VCaP (cell line): ENCODE data around the gene ACOT6.
"Not testable (repeated sequence)": the region's sequence is repeated elsewhere in the genome, so short reads cannot be mapped to it uniquely, and the experiment has no call there.

Experiments used
- H3K27ac ChIP-seq: fragments of 450-650 bp; 2 replicates; pipeline ENCODE4 v1.5.1; 2017
- TF ChIP-seq, protein P1 (sequence below): fragments of 450-650 bp; conservative IDR thresholded peaks from 2 replicates; pipeline ENCODE4 v1.5.1; 2017; ENCODE audit warnings: mild to moderate bottlenecking, moderate library complexity

ACOT6 gene

DNA sequence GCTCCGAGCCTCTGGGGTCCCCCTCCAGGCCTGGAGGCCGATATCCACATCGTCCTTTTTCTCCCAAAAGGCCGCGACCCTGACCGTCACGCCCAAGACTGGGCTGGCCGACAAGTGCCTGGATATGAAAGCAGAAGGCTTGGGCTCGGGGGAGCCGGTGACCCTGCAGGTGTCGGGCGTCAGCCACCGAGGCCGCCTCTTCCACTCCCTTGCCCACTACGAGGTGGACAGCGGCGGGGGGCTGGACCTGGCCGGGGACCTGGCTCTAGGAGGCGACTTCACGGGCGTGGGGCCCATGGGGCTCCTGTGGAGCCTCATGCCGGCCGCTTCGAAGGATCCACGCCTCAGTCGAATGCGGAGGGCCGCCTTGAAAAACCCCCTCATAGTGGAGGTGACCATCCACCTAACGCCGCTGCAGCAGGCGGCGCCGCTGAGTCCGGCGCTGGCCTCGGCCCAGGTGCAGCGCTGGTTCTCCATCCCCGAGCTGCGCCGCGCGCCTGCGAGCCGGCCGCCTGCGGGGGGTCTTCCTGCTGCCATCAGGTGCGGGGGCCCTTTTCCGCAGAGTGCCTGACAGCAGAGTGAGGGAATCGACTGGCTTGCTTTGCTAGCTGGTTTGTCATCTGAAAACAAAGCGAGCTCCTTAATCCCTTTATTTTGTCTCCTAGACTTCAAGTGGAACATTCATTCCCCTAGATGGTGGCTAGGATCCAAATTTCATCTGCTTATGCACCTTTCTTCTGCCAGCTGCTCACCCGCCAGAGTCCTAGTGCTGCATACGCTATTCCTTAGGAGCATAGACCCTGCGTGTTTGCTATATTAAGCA is 21.9 kb downstream of the ACOT6 start:
- peak overlapping the region; percentile 67; the same call in 1 of the 2 replicates for H3K27ac ChIP-seq
- TF ChIP-seq, protein P1, sequence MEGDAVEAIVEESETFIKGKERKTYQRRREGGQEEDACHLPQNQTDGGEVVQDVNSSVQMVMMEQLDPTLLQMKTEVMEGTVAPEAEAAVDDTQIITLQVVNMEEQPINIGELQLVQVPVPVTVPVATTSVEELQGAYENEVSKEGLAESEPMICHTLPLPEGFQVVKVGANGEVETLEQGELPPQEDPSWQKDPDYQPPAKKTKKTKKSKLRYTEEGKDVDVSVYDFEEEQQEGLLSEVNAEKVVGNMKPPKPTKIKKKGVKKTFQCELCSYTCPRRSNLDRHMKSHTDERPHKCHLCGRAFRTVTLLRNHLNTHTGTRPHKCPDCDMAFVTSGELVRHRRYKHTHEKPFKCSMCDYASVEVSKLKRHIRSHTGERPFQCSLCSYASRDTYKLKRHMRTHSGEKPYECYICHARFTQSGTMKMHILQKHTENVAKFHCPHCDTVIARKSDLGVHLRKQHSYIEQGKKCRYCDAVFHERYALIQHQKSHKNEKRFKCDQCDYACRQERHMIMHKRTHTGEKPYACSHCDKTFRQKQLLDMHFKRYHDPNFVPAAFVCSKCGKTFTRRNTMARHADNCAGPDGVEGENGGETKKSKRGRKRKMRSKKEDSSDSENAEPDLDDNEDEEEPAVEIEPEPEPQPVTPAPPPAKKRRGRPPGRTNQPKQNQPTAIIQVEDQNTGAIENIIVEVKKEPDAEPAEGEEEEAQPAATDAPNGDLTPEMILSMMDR: 0 out of 2 replicates have a peak, but pooled peaks have one; percentile 15

GRCh38 chr14:73636355-73636754 is 24.0 kb downstream of the ACOT6 start:
- not testable (repeated sequence) for H3K27ac ChIP-seq

DNA sequence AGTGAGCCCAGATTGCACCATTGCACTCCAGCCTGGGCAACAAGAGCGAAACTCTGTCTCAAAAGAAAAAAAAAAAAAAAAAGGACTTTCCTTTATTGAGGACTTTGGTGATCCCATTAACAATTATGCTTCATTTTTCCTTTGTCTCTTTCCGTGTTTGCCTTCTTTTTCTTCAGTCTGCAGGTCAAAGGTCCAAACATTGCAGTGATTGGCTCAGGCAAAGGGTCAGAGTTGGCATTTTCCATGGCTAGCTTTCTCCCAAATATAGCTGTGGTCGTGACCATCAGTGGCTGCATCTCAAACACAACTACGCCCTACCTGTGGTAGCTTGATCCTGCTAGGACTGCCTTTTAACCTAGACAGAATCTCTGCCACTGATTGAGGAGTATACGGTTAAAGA is 25.5 kb downstream of the ACOT6 start:
- TF ChIP-seq, protein P1: no peak
- no peak overlapping the region for H3K27ac ChIP-seq

DNA sequence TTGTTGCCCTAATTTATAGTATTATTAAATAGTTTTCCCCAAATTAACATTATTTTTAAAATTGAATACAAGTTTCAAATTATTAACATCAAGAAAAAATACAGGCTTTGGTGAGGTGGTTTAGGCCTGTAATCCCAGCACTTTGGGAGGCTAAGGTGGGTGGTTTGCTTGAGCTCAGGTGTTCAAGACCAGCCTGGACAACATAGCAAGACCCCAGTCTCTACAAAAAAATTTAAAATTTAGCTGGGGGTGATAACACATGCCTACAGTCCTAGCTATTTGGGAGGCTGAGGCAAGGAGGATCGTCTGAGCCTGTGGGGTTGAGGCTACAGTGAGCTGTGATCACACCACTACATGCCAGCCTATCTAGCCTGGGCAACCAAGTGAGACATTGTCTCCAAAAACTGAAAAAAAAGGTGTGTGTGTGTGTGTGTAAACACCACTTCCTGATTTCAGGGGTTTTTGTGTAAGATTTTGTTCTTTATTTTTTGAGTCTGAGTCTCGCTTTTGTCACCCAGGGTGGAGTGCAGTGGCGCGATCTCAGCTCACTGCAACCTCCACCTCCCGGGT is 28.6 kb downstream of the ACOT6 start:
- TF ChIP-seq, protein P1: no peak
- H3K27ac ChIP-seq: no peak overlapping the region

DNA sequence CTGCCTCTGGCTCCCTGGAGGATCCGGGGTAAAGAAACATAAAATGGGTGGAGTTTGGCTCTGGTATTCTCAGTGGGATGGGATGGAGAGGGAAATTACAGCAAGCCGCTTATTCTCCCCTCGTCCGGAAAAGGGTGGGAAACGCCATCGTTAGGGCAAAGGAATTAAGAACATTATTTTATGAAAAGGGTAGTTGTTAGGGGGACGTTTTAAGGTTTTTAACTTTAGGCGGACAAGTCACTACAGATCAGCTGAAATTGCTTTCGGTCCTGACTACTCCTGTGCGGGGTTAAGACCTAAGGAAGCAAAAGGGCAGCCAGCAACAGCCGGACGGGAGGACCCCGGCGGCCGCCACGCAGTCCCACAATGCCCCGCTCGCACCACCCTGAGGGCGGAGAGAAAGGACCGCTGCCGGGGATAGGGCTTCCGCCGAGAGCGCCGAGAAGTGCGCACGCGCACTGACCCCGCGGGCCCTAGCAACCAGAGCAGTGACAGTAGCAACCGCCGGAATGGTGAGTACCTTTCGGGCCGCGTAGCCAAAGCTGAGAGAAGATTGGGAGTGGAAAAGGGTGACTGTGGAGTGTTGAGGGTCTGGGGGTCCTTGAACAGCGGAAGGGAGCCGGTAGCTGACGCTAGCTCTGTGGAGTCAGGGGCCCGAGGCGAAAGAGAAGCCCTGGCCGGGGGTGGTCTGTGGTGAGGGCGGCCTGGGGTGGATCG is 32.4 kb downstream of the ACOT6 start, which contains the start of gene DNAL1:
Gene DNAL1, plus strand, starts transcription at position 456 of the 717 bp plus-strand sequence. Its CDS starts 54 bp downstream, at position 510.
- peak within 1 kb of the TSS; percentile 80 for H3K27ac ChIP-seq
- TF ChIP-seq, protein P1: no peak

- H3K27ac ChIP-seq: peak overlapping the region; percentile 80
- TF ChIP-seq, protein P1: no peak
These were observed 32.9 kb downstream of the ACOT6 start for GRCh38 chr14:73645248-73645610.

DNA sequence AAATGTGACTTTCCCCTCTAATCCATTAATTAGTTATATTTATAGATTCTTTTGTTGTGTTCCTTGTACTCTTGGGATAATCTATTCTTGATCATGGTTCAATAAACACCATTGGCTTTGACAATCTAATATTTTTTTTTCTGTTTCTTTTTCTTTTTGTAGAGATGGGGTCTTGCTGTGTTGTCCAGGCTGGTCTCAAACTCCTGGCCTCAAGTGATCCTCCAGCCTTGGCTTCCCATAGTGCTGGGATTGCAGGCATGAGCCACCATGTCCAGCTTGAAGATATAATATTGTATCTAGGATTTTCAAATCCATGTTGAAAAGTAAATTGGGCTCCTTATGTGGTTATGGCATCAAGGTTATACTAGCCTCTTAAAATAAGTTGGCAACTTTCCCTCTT is 38.7 kb downstream of the ACOT6 start:
- TF ChIP-seq, protein P1: no peak

More for the DNA sequence above, 38.7 kb downstream of the ACOT6 start:
- H3K27ac ChIP-seq: no peak overlapping the region
